Fibroblast of lung (primary cell): ENCODE data around the gene CD82. TPM values are rescaled to one million over a fixed set of nuclear protein-coding genes. Genes with fewer than 3 reads are reported as not detected.
"Not testable (repeated sequence)": the region's sequence is repeated elsewhere in the genome, so short reads cannot be mapped to it uniquely, and the experiment has no call there.

Source experiments
- DNase-seq, 2 donors: peaks; one replicate each; pipeline versions ENCODE4 v3.0.0 to v3.0.0-alpha.2; 2010; ENCODE audit warnings: low read depth in 2 of 2
- H2AFZ ChIP-seq: 2 replicates; pipeline ENCODE4 v1.5.1; 2012; ENCODE audit warnings: low read length, control low read depth, inconsistent platforms
- H3K27ac ChIP-seq: 2 replicates; pipeline ENCODE4 v1.5.1; 2011; ENCODE audit warnings: low read length, control low read depth; ENCODE audit not compliant: insufficient read depth
- H3K27me3 ChIP-seq: 2 replicates; pipeline ENCODE4 v1.5.1; 2011; ENCODE audit warnings: mild to moderate bottlenecking, low read length; ENCODE audit not compliant: control insufficient read depth, insufficient read depth
- H3K36me3 ChIP-seq: 2 replicates; pipeline ENCODE4 v1.5.1; 2011; ENCODE audit warnings: low read length; ENCODE audit not compliant: control insufficient read depth, insufficient read depth
- H3K4me1 ChIP-seq: 2 replicates; pipeline ENCODE4 v1.5.1; 2011; ENCODE audit warnings: low read length; ENCODE audit not compliant: control insufficient read depth, insufficient read depth; ENCODE audit errors: extremely low read depth
- H3K4me2 ChIP-seq: 2 replicates; pipeline ENCODE4 v1.5.1; 2011; ENCODE audit warnings: low read length, control low read depth; ENCODE audit not compliant: insufficient read depth; ENCODE audit errors: extremely low read depth
- H3K4me3 ChIP-seq, 4 experiments: fragments of 200-600 bp in 1 of 4; sonication (generic) in 1 of 4; replicated peaks in 1 of 4; 2 replicates each; pipeline ENCODE4 v1.5.1; 2011 to 2016; ENCODE audit warnings: low read length in 4 of 4, low read depth in 3 of 4, mild to moderate bottlenecking in 3 of 4, control low read depth in 2 of 4, inconsistent platforms in 1 of 4, mixed read lengths in 1 of 4; ENCODE audit not compliant: insufficient read depth in 1 of 4; ENCODE audit errors: control extremely low read depth in 1 of 4
- H3K79me2 ChIP-seq: 2 replicates; pipeline ENCODE4 v1.5.1; 2012; ENCODE audit warnings: mild to moderate bottlenecking, low read length, inconsistent platforms; ENCODE audit not compliant: control insufficient read depth, insufficient read depth
- H3K9ac ChIP-seq: 2 replicates; pipeline ENCODE4 v1.5.1; 2011; ENCODE audit warnings: mild to moderate bottlenecking, low read length, control low read depth; ENCODE audit not compliant: insufficient read depth
- H3K9me3 ChIP-seq: 2 replicates; pipeline ENCODE4 v1.5.1; 2012; ENCODE audit warnings: low read depth, low read length; ENCODE audit not compliant: control insufficient read depth, insufficient read depth
- H4K20me1 ChIP-seq: 2 replicates; pipeline ENCODE4 v1.5.1; 2011; ENCODE audit warnings: low read length; ENCODE audit not compliant: control insufficient read depth, insufficient read depth; ENCODE audit errors: extremely low read depth
- EZH2 ChIP-seq: IDR thresholded peaks from 2 replicates; pipeline ENCODE4 v1.5.1; 2012; ENCODE audit warnings: low read length, control low read depth, mild to moderate bottlenecking; ENCODE audit errors: missing control alignments
- polyA plus RNA-seq, 2 donors: library from polyadenylated mRNA; depleted of rRNA in 1 of 2; stranded (reverse) in 1 of 2; unstranded in 1 of 2; fragments of >200 nt; gene quantifications; 2 replicates each; pipeline ENCODE4 v1.2.1, GENCODE V29; 2011 to 2012; ENCODE audit warnings: missing spikeins in 1 of 2
- total RNA-seq: library from RNA; depleted of rRNA; stranded (reverse); fragments of >200 nt; gene quantifications from 2 replicates; pipeline ENCODE4 v1.2.1, GENCODE V29; 2014
- TF ChIP-seq, protein P1 (sequence below), 2 donors: IDR thresholded peaks in 1 of 2; conservative IDR thresholded peaks in 1 of 2; 1 replicate in 1 of 2; 2 replicates in 1 of 2; pipeline ENCODE4 v1.5.1; 2011 to 2012; ENCODE audit warnings: low read length in 2 of 2, control low read depth in 1 of 2, inconsistent platforms in 1 of 2, low read depth in 1 of 2, mild to moderate bottlenecking in 1 of 2

CD82 gene
- total and polyA plus RNA-seq, 2 donors (not counting 1 experiment from before 2014, with no cell fraction given) = 54.2 to 114 TPM

DNA sequence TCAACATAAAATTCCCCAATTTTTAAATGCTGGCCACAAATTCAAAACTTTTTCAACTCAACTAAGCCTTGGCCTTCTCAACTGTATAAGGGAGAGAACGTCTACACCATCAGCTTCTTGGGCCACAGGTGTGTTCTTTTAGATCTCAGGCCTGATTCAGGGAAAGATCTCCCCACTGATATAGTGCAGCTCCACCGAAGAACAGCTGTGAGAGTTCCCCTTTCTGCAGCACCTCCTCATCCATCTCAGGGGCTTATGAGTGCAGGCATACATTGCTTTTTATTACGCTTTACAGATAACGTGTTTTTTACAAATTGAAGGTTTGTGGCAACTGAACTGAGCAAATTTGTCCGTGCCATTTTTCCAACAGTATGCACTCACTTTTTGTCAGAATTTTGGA lies 8.0 kb upstream of the CD82 start:
- no peaks in the 10 kb centered on the region for H3K9me3 ChIP-seq
- DNase-seq = no peak
- H3K4me1 ChIP-seq = no peaks in the 10 kb centered on the region
- H3K27me3 ChIP-seq = no peaks in the 10 kb centered on the region
- no peak overlapping the region for H3K27ac ChIP-seq
- H3K4me3 ChIP-seq = no peak overlapping the region
- H3K4me2 ChIP-seq = no peak overlapping the region
- no peaks in the 10 kb centered on the region for H3K36me3 ChIP-seq
- H3K79me2 ChIP-seq = no peaks in the 10 kb centered on the region
- H3K9ac ChIP-seq = no peak overlapping the region
- no peaks in the 10 kb centered on the region for H4K20me1 ChIP-seq
- TF ChIP-seq, protein P1, sequence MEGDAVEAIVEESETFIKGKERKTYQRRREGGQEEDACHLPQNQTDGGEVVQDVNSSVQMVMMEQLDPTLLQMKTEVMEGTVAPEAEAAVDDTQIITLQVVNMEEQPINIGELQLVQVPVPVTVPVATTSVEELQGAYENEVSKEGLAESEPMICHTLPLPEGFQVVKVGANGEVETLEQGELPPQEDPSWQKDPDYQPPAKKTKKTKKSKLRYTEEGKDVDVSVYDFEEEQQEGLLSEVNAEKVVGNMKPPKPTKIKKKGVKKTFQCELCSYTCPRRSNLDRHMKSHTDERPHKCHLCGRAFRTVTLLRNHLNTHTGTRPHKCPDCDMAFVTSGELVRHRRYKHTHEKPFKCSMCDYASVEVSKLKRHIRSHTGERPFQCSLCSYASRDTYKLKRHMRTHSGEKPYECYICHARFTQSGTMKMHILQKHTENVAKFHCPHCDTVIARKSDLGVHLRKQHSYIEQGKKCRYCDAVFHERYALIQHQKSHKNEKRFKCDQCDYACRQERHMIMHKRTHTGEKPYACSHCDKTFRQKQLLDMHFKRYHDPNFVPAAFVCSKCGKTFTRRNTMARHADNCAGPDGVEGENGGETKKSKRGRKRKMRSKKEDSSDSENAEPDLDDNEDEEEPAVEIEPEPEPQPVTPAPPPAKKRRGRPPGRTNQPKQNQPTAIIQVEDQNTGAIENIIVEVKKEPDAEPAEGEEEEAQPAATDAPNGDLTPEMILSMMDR (conservative IDR thresholded peaks at IDR 0.05 in 1 of 2, IDR thresholded peaks at IDR 0.05 in 1 of 2; ENCODE audit: low read depth in 1 of 2, low read length in 2 of 2) = no peak
- TF ChIP-seq EZH2 = no peak
- H2AFZ ChIP-seq = no peak overlapping the region

DNA sequence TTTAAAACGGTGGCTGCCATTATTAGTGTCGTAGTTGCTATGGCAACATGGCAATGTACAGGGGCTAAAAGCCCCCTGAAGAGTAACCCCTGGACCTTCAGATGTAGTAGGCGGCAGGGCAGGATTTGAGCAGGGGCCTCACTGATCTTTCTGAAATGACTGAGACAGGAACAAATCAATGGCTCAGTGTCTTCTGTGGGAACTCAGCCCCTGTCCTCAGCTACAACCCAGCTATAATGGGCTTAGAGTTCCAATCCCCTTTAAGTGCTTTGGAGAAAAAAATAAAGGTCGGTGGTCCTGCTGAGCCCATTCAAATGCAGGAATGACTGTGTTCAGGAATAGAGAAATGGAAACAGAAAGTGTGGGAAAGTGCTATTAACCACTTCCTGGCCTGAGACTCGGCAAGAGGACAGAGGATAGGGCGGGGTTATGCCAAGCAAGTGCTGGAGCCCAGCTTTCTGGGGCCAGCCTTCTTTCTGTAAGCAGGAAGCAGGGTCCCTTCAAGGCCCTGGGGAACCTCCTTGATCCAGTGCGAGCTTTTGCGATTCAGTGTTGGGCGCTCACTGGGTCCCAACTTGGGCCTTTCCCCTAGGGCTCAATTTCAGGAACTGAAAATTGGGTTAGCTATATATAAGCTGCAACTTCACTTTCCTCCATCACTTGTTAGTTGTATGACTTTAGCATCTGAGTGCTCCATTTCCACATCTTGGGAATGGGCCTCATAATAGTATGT lies 6.1 kb upstream of the CD82 start:
- Histone ChIP-seq H3K4me2 (no peak overlapping the region), H3K9ac (no peak overlapping the region), H4K20me1 (no peaks in the 10 kb centered on the region), H3K27me3 (no peaks in the 10 kb centered on the region), H3K36me3 (no peaks in the 10 kb centered on the region), H3K9me3 (no peaks in the 10 kb centered on the region), H3K4me3 (no peak overlapping the region), H3K27ac (no peak overlapping the region), H2AFZ (no peak overlapping the region), H3K4me1 (peaks cover 5% of the 10 kb centered on the region), H3K79me2 (no peaks in the 10 kb centered on the region)
- no peak for TF ChIP-seq EZH2
- TF ChIP-seq, protein P1 (conservative IDR thresholded peaks at IDR 0.05 in 1 of 2, IDR thresholded peaks at IDR 0.05 in 1 of 2; ENCODE audit: low read depth in 1 of 2, low read length in 2 of 2) = no peak
- DNase-seq = no peak

DNA sequence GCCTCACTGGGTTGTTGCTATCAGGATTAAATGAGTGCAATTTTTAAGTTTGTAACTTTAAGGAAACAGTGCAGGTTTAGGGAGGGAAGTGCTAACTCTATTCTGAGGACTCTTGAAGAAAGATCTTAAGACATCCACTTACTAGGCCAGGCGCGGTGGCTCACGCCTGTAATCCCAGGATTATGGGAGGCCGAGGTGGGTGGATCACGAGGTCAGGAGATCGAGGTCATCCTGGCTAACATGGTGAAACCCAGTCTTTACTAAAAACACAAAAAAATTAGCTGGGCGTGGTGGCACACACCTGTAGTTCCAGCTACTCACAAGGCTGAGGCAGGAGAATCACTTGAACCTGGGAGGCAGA lies 5.5 kb upstream of the CD82 start:
- H3K9ac ChIP-seq, H3K27ac ChIP-seq, H3K36me3 ChIP-seq, H3K27me3 ChIP-seq, H3K9me3 ChIP-seq, DNase-seq, H3K4me2 ChIP-seq, H3K4me3 ChIP-seq, H4K20me1 ChIP-seq, H3K79me2 ChIP-seq, H2AFZ ChIP-seq, H3K4me1 ChIP-seq: not testable (repeated sequence)
